ENCODE results near the gene TCF20. TPM values are rescaled to one million over a fixed set of nuclear protein-coding genes. Genes with fewer than 3 reads are reported as not detected.

The TCF20 gene
- total RNA-seq, 1 donor from 2014 or later, result 53.7 TPM

GRCh38 chr22:42314709-42315391 is 44.4 kb upstream of the TCF20 start:
- H3F3A ChIP-seq (ENCODE audit: low read depth), result peaks cover 20% of the 10 kb centered on the region
- H3K9me3 Mint-ChIP-seq, result no peaks in the 10 kb centered on the region
- H3K4me3 ChIP-seq, result no peak overlapping the region
- H3K4me1 Mint-ChIP-seq, result peaks cover 61% of the 10 kb centered on the region
- H3K27me3 Mint-ChIP-seq (ENCODE audit: insufficient read depth, low read depth), result peaks cover 19% of the 10 kb centered on the region
- peaks cover 66% of the 10 kb centered on the region for H4K20me1 ChIP-seq (ENCODE audit: low read depth)
- DNase-seq (ENCODE audit: low spot score), result no peak
- H3K27ac ChIP-seq, result no peak overlapping the region
- peaks cover 11% of the 10 kb centered on the region for H3K79me2 ChIP-seq (ENCODE audit: low read depth)
- H3K36me3 Mint-ChIP-seq, result no peaks in the 10 kb centered on the region
- no peak overlapping the region for H3K27ac Mint-ChIP-seq
- H3K9ac ChIP-seq, result no peak overlapping the region
- H3K4me3 Mint-ChIP-seq, result no peak overlapping the region
- H3K4me2 ChIP-seq, result peak overlapping the region; percentile 35
- no peak overlapping the region for H2AFZ ChIP-seq (replicated peaks)
- H3K9me3 ChIP-seq (ENCODE audit: low read depth), result no peaks in the 10 kb centered on the region
- TF ChIP-seq CTCF (IDR thresholded peaks at IDR 0.05) (no peak), EZH2 (IDR thresholded peaks at IDR 0.05) (no peak), EZH2phosphoT487 (IDR thresholded peaks at IDR 0.05) (no peak)
- H3K4me1 ChIP-seq, result peaks cover 50% of the 10 kb centered on the region
- H3K27me3 ChIP-seq, result no peaks in the 10 kb centered on the region
- no peaks in the 10 kb centered on the region for H3K36me3 ChIP-seq

- Histone ChIP-seq H3F3A (ENCODE audit: low read depth) (peaks cover 22% of the 10 kb centered on the region), H3K9me3 (ENCODE audit: low read depth) (no peaks in the 10 kb centered on the region), H3K4me1 (peaks cover 49% of the 10 kb centered on the region), H3K79me2 (ENCODE audit: low read depth) (peaks cover 11% of the 10 kb centered on the region), H3K27ac (no peak overlapping the region), H3K27me3 (no peaks in the 10 kb centered on the region), H2AFZ (replicated peaks) (no peak overlapping the region), H3K4me2 (peak overlapping the region; percentile 30), H3K4me3 (no peak overlapping the region), H4K20me1 (ENCODE audit: low read depth) (peaks cover 71% of the 10 kb centered on the region), H3K9ac (no peak overlapping the region), H3K36me3 (no peaks in the 10 kb centered on the region)
- no peak overlapping the region for H3K27ac Mint-ChIP-seq
- H3K4me3 Mint-ChIP-seq, result peak overlapping the region; percentile 17
- H3K4me1 Mint-ChIP-seq, result peaks cover 64% of the 10 kb centered on the region
- DNase-seq (ENCODE audit: low spot score), result peak; percentile 91
- H3K9me3 Mint-ChIP-seq, result no peaks in the 10 kb centered on the region
- peaks cover 19% of the 10 kb centered on the region for H3K27me3 Mint-ChIP-seq (ENCODE audit: insufficient read depth, low read depth)
- TF ChIP-seq CTCF (IDR thresholded peaks at IDR 0.05) (peak; percentile 70), EZH2 (IDR thresholded peaks at IDR 0.05) (no peak)
- H3K36me3 Mint-ChIP-seq, result no peaks in the 10 kb centered on the region
Observed at GRCh38 chr22:42313804-42314581, 43.5 kb upstream of the TCF20 start.

- no peak overlapping the region for H3K27ac ChIP-seq
- H3F3A ChIP-seq (ENCODE audit: low read depth), result peaks cover 22% of the 10 kb centered on the region
- H3K4me2 ChIP-seq, result no peak overlapping the region
- H3K9me3 ChIP-seq (ENCODE audit: low read depth), result no peaks in the 10 kb centered on the region
- H3K36me3 ChIP-seq, result no peaks in the 10 kb centered on the region
- TF ChIP-seq EZH2 (IDR thresholded peaks at IDR 0.05) (no peak), CTCF (IDR thresholded peaks at IDR 0.05) (no peak), EZH2phosphoT487 (IDR thresholded peaks at IDR 0.05) (no peak)
- H3K36me3 Mint-ChIP-seq, result no peaks in the 10 kb centered on the region
- H3K27me3 Mint-ChIP-seq (ENCODE audit: insufficient read depth, low read depth), result peaks cover 22% of the 10 kb centered on the region
- DNase-seq (ENCODE audit: low spot score), result no peak
- H3K9me3 Mint-ChIP-seq, result no peaks in the 10 kb centered on the region
- H3K27ac Mint-ChIP-seq, result peak overlapping the region; percentile 4
- H2AFZ ChIP-seq (replicated peaks), result no peak overlapping the region
- H3K27me3 ChIP-seq, result no peaks in the 10 kb centered on the region
- H3K4me3 Mint-ChIP-seq, result no peak overlapping the region
- H4K20me1 ChIP-seq (ENCODE audit: low read depth), result peaks cover 78% of the 10 kb centered on the region
- no peak overlapping the region for H3K4me3 ChIP-seq
- peaks cover 43% of the 10 kb centered on the region for H3K4me1 ChIP-seq
- peaks cover 61% of the 10 kb centered on the region for H3K4me1 Mint-ChIP-seq
- H3K79me2 ChIP-seq (ENCODE audit: low read depth), result peaks cover 11% of the 10 kb centered on the region
- no peak overlapping the region for H3K9ac ChIP-seq
Observed at GRCh38 chr22:42313204-42313603, 42.8 kb upstream of the TCF20 start.

Data from neural progenitor cell (in vitro differentiated cells).